ENCODE results near the gene DSTYK.
"Not testable (repeated sequence)": the region's sequence is repeated elsewhere in the genome, so short reads cannot be mapped to it uniquely, and the experiment has no call there.

DNA sequence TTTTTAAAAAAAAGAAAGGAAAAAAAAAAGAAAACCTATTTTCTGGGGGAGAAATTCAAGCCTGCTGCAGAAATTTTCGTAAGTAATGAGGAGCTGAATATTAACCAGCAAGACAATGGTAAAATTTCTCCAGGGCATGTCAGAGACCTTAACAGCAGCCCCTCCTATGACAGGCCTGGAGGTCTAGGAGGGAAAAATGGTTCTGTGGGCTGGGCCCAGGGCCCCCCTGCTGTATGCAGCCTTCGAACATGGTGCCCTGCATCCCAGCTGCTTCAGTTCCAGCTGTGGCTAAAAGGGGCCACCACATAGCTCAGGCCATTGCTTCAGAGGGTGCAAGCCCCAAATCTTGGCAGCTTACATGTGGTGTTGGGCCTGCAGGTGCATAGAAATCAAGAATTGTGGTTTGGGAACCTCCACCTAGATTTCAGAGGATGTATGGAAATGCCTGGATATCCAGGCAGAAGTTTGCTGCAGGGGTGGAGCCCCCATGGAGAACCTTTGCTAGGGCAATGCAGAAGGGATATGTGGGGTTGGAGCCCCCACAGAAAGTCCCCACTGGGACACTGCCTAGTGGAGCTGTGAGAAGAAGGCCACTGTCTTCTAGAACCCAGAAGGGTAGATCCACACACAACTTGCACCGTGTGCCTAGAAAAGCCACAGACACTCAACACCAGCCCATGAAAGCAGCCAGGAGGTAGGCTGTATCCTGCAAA lies 55.7 kb downstream of the DSTYK start:
- TF ChIP-seq POLR2AphosphoS5 (IDR thresholded peaks at IDR 0.05; ENCODE audit: borderline replicate concordance, low read depth, low read length); EZH2 (IDR thresholded peaks at IDR 0.05): not testable (repeated sequence)

Data from SK-N-MC (cell line).